Right lobe of liver (tissue), 4 donors: ENCODE data around the gene PTCD1.

ENCODE experiments used
- POLR2A ChIP-seq: fragments of 450-650 bp; IDR thresholded peaks from one replicate; pipeline ENCODE4 v1.6.1; 2017; ENCODE audit warnings: antibody characterized with exemption, mild to moderate bottlenecking
- TF ChIP-seq, protein P1 (sequence below), 4 donors: fragments of 200-600 bp in 3 of 4; fragments of 450-650 bp in 1 of 4; IDR thresholded peaks; one replicate each; pipeline versions ENCODE4 v1.5.1 to v1.8.0; 2016 to 2022; ENCODE audit warnings: antibody characterized with exemption in 4 of 4, mild to moderate bottlenecking in 2 of 4
- donor health status: DM: no; HTN: no; CAD: no.
- donor health status: DM: no; HTN: no; CAD: no.
- donor health status: DM: no; HTN: yes; CAD: no.

DNA sequence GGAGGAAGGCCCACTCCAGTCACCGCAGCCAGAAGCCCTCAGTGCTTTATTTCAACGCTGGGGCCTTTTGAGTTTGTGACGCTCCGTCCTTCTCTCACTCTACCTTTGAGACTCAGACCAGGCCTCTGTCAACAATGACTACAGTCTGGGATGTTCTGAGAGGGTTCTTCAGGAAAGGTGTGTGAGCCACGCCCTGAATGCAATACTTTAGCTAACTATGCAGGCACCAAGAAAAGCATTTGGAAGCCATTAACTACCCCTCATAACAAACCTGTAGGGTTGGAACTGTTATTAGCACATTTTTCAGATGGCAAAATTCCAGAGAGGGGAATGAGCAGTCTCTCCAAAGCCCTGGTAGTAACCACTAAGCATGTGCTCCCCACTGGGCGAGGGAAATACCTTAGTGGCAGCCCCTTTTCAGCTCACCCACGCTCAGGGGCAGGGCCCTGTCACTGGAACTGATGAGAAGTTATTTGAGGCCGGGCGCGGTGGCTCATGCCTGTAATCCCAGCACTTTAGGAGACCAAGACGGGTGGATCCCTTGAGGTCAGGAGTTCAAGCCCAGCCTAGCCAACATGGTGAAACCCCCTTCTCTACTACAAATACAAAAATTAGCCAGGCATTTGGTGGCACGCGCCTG lies 69.7 kb downstream of the PTCD1 start:
- TF ChIP-seq, protein P1, sequence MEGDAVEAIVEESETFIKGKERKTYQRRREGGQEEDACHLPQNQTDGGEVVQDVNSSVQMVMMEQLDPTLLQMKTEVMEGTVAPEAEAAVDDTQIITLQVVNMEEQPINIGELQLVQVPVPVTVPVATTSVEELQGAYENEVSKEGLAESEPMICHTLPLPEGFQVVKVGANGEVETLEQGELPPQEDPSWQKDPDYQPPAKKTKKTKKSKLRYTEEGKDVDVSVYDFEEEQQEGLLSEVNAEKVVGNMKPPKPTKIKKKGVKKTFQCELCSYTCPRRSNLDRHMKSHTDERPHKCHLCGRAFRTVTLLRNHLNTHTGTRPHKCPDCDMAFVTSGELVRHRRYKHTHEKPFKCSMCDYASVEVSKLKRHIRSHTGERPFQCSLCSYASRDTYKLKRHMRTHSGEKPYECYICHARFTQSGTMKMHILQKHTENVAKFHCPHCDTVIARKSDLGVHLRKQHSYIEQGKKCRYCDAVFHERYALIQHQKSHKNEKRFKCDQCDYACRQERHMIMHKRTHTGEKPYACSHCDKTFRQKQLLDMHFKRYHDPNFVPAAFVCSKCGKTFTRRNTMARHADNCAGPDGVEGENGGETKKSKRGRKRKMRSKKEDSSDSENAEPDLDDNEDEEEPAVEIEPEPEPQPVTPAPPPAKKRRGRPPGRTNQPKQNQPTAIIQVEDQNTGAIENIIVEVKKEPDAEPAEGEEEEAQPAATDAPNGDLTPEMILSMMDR (IDR thresholded peaks at IDR 0.05): no peak
- TF ChIP-seq POLR2A: no peak
